ENCODE measurements around the gene REV1.

REV1 gene

DNA sequence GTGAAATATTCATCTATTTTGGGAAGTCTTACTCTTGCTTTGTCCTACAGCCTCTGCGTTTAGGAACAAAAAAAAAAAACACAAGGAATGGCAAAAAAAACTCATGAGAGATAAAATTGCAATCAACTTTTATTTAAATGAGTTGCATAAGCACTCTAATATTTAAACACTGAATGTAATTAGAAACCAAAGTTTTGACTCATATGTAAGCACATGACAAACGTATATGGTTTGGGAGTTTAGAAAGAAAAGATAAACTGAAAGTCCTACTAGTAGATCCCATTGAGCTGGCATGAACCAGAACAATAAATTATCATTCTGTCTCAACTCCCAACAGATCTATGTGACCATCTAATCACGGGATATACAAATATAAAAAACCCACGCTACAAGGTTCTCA is 44.8 kb downstream of the REV1 start:
- DNase-seq, result no peak

DNA sequence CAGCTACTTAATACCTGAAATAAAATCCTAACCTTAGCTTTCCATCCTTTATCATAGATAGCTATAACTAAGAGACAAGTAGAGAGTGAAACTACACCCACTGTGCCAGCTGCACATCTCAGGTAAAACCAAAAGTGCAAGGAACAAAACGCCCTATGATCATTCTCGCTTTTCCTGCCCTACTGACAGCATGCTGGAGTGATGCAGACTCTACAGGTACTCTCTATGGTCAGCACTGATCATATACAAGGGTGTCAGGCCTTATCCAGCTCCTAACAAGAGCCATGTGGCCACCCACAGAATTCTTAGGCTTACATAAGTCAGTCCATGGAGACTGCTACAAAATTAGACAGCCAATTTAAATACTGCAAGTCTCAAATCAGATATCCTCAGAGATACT is 45.6 kb downstream of the REV1 start:
- DNase-seq, result no peak

DNA sequence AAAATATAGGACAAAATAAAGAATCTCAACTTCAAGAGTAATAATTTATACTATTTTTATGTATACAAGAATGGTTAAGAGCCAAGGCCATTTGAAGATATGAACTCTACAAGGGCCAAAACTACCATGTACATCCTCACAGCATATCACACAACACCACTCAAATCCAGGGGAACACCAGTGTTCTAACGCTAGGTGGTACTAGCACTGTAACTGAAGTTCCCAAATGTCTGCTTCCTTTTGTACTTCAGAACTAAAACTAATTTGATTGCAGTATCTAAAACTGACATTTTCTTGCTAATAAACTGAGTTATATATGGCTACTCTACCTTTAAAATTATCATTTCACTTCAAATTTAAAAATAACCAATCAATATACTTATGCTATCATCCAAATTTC is 47.0 kb downstream of the REV1 start:
- no peak for DNase-seq

DNA sequence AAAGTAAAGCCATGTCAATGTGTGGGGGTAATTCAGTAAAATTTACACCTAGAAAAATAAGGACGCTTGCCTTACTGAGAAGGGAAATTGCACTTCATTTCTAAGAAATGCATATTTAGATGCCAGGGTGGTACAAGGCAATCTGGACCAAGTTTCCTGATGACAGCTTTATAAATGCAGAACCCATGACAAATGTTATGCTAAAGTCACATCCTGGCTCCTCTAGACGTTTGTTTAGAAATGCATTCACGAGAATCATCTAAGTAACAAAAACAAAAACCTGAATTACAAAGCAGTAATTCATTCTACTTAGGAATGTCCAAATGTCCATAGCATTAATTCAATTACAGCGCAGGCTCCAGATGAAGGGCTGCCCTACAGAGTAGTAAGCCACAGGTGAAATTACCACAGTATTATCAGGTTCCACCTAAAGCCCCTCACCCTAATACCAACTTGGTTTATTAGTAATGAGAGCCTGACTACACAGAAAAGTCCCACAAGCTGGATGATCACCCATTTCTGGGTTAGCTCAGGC is 49.8 kb downstream of the REV1 start:
- no peak for DNase-seq

DNA sequence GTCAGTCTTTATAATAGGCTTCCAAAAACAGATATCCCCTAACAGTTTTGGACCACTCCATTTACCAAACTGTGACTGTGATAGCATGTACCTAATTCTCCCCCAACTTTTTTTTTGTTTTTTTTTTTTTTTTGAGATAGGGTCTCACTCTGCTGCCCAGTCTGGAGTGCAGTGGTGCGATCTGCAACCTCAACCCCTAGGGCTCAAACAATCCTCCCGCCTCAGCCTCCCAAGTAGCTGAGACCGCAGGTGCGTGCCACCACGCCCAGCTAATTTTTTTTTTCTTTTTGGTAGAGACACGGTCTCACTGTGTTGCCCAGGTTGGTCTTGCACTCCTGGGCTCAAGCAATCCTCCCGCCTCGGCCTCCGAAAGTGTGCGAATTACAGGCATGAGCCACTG is 52.9 kb downstream of the REV1 start:
- no peak for DNase-seq

DNA sequence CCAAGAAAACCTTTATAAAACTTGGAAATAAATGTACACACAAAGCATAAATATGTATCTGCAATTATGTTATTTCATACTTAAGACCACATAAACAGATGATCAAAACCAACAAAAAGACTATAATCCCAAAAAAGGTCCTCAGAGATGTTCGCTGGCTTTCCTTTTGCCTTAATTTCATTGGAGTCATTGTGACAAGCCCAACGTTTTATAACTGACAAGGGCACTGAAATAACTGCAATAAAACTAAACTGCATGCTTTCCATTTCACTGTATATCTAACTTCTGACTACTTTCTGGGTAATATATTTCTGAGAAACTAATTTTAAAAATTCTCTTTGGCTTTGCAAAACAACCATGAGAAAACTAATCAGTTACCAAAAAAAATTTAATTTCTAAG is 56.5 kb downstream of the REV1 start:
- no peak for DNase-seq

DNA sequence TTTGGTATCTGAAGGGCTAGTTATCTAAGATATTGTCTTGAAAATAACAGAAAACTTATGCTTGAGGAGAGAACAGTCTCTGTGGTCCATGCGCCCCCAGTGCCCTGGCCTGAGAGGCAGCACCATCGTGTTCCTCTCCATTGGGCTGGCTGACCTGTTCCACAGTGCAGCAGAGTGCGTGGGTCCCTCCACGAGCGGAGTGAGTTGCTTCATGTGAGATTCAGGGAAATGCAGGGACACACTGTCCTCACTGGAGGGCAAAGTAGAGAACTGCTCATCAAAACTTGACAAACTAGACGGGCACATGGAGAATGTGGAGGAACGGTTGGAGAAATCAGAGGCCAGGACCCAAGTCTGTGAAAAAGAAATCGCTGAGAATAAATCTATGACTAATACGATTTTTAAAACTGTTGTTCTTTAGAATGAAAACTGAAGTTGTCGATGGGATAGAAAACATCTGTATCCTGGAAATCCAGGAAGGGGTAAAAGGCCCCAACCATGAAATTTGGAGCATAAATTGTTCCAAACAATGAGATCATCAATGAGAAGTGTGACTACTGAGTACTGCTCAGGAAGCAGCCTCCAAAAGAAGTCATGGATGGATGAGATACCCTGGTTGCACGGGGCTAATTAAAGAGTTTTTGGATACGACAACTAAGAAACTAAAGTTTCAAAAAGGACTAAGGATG is 58.1 kb downstream of the REV1 start:
- DNase-seq, result no peak

DNA sequence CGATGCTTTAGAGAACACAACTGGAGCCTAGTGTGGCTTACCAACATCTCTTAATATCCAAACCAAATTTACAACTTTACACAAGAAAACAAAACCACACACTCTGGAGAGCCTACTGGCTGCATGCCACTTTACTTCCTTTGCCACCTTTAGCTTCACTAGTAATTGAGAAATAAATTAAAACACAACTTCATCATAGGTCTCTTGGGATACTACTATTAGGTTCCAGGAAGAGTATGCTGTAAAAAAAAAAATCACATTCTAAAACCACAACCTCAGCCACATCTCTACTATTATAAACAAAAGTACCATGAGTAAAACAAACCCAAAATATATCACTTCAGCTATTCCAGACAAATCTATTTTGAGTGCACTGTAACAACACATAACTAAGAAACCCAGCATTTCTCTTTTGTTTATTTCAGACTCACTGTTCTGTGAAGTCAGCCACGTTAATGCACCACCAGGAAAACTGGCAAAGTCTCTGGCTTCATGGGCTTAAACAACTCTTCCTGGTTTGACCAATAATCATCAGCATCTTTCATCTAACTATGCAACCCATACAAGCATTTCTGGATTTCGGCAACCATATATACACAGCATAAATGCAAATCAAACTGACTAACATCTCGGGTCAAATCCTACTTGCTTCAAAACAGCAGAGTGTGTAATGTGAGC is 59.1 kb downstream of the REV1 start:
- no peak for DNase-seq

DNA sequence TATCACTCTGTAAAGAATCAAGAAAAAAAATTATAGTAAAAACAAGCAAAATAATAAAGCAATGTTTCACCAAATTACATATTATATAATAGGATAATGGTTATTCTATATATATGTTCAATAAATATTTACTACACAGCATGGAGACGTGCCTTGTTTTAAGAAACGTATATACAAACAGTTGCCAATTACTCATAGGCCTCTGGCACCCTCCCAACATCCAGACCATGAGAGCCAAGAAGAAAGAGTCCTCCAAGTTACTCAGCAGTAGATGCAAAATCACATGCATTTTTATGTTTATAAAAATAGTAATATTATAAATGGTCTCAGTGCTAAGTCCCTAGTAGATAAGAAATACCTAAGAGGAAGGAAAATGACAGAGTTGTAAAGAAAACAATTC is 64.8 kb downstream of the REV1 start:
- no peak for DNase-seq

DNA sequence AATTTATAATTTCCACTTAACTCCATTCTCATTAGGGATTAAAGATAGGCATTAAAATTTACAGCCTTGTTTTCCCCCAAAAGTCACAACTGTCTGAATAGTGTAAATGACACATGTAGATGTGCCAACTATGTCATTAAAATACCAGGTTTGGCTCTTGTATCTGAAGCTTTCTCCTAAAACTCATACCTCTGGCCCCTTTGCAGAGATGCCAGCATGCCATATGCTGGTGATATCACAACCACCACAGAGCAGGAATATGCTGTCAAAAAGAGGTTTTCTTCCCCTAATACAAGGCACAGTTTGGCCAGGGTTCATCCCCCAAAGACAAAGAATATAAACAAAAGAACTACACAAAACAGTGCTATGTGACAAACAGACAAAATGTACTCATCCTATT is 65.4 kb downstream of the REV1 start:
- DNase-seq, result no peak

DNA sequence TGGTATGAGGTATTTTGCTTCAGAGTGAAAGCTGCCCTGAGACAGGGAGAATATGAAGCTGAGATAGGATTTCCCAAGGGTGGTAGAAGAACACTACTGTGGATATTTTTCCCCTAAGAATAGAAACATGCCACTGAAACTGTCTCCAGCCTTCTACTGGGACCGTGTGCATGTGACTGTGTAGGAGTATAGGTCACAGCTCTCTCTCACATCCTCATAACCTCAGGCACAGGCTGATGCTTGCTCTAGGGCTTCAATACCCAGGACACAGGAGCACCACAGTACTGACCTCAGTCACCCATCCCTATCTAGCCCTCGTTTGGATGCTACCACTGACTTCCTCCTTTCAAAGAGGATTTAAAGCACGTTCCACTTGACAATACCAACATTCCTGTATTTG is 67.2 kb downstream of the REV1 start:
- no peak for DNase-seq

DNA sequence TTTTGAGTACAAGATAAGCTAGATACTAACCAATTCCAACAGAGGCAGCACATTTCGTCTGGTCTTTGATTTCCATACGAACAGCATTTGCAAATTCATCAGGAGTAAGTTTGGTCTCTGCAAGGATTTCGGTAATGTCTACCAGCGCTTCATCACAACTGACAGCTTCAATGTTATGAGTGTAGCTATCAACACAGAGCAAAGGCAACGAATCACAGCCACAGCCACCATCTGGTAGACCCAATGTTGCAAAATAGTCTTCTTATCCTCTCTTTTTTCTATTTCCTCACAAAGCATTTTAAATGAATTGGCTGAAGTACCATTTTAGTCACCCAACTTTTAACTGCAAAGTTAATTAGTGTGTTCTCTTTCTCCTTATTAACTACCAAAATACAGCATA is 68.3 kb downstream of the REV1 start:
- no peak for DNase-seq

DNA sequence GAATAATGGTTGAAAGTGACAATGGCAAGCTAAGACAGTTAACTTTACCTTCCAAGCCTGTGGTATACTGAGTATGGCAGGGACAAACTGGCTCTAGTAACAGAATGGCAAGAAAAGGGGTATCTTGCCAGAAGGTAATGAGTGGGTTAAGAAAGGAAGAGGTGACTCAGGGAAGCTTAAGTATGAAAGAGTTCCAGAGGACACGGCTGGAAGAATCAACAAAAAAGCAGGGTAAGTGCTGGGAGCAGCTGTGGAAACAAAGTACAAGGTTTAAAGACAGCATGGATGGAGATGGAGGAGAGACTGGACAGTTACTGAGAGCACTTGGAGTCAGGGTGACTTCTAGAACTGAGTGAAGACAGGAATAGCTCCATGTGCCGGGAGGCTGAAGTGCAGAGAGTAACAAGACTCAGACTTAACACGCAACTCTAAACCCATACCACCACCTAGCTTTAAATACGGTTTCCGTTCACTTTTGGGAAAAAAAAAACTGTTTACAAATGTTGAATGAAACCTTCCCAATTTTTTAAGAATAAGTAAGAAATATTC is 69.0 kb downstream of the REV1 start:
- no peak for DNase-seq

DNA sequence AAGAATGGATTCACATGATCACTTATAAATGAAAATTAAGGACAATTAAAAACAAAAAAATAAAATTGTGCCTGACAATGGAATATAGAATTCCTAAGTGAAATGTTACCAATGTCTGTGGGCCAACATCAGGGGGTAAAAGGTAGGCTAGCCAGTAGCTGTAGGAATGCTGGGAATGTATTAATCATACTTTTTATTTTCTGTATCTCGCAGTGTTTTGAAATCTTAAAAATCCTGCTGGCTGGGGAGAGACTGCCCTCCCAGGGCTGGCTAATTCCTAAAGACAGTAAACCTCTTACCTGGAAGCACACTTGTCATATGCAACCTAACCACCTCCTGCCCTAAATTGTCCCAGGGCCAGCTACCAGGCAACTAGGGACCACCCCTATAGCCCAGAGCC is 69.8 kb downstream of the REV1 start:
- no peak for DNase-seq

DNA sequence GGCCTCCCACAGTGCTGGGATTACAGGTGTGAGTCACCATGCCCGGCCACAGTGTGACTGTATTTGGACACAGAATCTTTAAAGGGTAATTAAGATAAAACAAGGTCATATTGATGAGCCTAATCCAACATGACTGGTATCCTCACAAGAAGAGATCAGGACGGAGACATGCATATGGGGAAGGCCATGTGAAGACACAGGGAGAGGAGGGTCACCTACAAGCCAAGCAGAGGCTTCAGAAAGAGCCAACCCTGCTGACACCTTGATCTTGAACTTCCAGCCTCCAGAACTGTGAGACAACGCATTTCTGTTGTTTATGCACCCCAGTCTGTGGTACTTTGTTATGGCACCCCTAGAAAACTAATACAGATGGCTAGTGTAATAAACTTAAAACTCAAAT is 72.4 kb downstream of the REV1 start:
- no peak for DNase-seq

DNA sequence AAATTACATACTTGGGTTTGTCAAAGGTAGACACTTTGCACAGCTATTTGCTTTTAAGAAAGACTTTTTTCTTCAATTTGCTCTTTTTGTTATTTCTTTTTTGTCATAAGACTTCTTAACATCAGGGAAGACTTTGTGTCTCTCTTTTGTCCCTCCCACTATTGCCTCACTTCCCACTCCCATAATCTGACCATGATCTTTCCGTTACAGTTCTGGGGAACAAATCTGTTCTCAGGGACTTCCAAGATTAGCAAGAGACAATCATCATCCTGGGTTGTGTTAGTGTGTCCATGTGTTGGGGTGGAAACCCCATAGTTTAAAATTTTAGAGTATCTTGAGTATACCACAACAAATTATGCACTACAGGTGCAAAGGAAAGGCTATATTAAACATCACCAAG is 75.3 kb downstream of the REV1 start:
- DNase-seq, result no peak

DNA sequence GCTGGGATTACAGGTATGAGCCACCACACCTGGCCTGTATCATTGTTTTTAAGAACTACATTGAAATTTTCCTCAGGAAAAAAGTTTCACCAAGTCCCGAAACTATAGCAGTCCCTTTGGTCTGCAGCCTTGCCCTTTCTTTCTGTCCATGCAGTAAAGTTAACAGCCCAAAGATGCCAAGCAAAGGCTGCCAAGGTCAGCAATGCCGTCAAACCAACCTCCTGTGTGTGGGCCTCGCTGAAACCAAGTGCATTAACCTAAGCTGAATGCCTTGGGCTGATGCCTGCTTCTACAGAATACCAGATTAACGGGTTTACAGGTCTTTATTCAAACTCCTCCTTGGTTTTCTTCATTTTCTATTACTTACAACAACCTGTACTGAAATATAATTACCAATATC is 79.5 kb downstream of the REV1 start:
- DNase-seq, result no peak

DNA sequence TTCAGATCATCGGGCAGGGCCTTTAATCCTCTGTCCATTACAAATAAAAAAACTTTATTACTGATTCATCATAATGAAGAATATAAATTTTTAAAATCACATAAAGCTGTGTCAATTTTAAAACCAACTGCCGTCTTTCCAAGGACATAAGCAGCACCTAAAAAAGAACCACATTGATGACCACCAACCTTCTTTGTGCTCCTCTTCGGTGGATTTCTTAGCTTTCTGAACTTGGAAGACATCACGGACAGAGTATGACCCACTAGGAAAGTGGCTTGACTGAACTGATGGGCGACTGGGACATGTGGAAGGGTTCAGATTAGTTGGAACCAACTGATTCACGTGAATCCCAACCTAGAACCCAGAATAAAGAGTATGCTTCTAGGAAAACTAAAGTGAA is 83.7 kb downstream of the REV1 start:
- DNase-seq, result no peak

DNA sequence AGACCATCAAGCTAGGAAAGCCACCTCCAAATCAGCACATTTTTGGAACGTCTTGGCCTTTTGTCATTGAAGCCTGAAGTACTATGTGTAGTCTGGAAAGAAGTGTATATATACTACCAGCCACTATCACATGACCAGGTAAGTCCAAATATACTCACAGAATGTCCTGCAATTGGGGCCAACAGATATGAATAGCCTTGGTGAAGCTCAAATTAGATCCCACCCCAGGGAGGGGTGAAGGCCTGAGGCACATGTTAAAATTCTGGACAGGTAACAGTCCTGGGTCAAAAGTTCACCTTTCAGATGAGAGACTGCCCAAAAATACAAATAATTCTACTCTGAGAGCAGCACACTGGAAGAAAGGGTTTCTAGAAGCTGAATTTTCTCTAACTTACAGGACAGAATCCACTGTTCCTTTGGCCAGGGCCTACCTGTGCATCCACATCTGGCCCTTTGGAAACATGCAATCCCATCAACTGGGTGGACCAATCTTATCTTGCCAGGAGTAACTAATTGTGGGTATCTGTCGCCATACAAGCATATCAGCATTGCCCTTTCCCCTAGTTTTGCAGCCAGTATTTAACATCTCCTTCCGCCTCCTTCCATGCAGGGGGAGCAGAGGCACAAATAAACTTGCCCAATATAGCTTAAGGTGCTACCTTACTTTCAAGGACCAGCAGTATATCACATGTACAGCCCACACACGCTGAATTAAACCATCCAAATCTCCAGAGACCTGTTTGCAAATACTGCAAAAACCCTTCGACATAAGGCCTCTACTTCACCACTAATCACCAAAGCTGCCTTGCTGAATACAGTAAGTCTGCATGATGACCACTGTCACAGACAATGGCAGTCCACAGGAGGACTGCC is 84.8 kb downstream of the REV1 start:
- DNase-seq, result no peak

DNA sequence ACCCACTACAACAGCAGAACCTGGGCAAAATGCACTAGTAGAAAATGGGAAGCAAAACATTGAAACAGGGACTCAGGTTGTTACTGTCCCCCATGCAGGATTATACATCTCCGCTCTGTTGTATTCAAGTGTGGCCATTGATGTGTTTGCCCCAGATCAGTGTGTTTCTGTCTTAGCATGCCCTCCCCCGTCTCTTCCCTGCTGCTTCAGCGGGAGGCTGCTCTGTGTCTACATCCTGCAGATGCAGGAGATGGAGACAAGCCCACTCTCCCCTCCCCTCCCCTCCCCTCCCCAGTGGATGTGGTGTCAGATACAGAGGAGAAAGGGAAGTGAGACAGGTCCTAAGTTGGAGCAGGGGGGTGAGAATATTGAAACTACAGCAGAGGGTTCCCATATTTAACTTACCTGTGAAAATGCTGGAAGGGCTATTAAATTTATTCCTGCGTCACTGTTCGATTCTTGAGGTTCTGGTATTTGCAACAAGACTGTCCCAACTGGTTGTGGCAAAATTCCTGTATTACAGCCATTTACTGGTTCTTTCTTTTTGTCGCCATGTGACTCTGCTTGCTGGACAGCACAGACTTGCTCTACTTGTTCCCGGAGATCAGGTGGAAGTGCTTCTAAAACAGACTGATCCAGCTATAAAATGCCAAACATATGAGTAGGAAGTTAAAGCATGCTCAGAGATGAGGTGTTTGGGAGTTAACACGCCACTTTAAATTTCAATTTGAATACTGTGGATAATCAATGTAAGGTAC is 85.6 kb downstream of the REV1 start:
- DNase-seq, result no peak

DNA sequence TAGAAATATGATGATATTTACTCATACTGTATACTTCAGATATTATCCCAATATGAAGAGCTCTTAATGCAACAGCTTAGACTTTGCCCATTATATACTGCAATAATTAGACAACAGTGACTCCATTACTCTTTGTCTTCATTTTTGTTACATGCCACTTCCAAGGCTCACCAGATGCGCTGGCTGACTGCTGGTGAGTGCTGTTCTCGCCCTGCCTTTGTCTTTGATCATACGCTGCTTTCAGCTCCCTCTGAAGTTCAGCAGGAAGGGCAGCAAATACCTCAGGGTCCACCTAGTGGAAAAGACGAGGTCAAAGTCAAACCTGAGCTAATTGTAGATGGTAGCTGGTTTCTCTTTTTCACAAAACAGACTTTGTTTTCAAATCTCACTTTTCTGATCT is 86.3 kb downstream of the REV1 start:
- no peak for DNase-seq

DNA sequence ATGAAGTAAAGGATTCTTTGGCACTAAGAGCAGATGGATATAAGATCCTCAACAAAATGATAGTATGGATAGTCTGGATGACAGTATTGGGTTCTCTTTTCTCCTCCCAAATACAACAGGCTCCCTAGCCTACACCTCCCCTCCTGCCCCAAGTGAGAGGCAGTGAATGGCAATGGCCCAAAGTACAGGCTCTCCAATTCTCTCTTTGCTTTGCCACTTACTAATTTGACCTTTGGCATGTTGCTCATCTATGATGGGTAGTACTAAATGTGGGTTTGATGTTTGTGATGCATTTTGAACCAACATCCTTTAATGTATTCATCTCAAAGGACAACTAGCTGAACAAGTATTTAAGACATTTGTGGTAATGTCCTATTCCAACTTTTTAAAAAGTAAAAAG is 86.7 kb downstream of the REV1 start:
- no peak for DNase-seq

DNA sequence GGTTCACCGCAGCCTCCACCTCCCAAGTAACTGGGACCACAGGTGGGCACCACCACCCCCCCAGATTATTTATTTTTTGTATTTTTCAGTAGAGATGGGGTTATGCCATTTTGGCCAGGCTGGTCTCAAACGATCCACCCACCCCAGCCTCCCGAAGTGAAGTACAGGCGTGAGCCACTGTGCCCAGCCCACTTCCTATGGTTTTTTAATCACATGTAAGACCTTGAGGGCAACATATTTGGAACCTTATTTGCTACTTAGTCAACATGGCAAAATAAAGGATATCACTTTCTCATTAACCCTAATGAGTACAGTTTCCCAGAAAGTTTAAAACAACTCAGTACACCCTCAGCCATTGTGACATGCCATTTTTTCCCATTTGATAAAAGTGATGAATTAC is 88.0 kb downstream of the REV1 start:
- no peak for DNase-seq

All from stimulated activated CD4-positive, alpha-beta T cell treated with anti-CD3 and anti-CD28 coated beads, Interleukin-4, amount 100 ng/mL, for 4 hours (primary cell).